ENCODE measurements around the gene ZBTB5.

The ZBTB5 gene

DNA sequence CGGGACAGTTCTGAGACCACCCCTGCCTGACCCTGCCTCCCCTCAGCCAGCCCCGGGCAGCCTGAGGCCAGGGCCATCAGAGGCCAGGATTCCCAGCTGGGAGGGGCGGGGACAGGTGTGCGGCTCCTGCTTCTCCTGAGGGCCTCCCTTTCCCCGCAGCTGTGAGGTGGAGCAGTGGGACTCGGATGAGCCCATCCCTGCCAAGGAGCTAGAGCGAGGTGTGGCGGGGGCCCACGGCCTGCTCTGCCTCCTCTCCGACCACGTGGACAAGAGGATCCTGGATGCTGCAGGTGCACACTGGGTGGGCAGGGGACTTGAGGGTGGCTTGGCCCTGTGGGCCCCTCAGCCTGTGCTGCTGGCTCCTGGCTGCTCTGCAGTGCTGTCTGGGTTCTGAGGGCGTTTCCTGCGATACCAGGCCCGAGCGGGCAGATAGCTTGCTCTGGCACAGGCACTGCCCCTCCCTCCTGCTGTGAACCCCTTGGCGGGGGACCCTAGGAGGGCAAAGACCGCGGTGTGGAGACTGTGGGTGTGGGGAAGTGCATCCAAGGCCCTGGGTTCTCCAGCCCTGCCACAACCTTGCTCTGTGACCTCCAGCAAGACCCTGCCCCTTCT lies 40.5 kb downstream of the ZBTB5 start:
- DNase-seq (ENCODE audit: low read depth), result no peak

DNA sequence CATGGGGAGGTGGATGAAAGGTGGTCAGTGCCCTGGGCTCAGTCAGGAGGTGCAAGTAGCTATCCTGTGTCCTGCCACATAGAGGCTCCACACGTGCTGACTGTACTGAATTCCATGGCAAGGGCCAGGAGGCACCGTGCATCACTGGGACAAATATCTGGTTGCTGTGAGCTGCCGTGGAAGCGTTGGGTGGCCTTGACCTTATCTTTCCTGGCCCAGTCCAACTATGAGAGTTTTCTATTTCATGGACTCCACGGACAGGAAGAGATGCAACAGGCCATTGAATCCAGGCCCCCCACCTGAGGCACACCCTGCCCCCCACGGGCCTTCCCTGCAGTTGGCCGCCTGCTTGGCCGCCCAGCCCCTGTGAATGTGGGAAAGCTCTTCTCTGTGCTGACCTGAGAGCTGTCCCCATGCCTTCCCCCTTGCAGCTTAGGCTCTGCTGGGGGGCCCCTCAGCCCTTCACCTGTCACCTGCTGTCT lies 41.0 kb downstream of the ZBTB5 start:
- no peak for DNase-seq (ENCODE audit: low read depth)

DNA sequence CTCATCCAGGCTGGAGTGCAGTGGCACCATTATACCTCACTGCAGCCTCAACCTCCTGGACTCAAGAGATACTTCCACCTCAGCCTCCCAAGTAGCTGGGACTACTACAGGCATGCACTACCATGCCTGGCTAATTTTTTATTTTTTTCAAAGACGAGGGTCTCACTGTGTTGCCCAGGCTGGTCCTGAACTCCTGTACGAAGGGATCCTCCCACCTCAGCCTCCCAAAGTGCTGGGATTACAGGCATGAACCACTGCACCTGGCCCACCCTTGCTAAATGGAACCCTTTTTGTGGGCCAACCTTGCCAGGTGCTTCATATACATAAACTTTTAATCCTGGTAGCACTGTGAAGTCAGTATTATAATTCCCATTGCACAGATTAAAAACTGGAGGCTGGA lies 41.7 kb downstream of the ZBTB5 start:
- DNase-seq (ENCODE audit: low read depth), result no peak

DNA sequence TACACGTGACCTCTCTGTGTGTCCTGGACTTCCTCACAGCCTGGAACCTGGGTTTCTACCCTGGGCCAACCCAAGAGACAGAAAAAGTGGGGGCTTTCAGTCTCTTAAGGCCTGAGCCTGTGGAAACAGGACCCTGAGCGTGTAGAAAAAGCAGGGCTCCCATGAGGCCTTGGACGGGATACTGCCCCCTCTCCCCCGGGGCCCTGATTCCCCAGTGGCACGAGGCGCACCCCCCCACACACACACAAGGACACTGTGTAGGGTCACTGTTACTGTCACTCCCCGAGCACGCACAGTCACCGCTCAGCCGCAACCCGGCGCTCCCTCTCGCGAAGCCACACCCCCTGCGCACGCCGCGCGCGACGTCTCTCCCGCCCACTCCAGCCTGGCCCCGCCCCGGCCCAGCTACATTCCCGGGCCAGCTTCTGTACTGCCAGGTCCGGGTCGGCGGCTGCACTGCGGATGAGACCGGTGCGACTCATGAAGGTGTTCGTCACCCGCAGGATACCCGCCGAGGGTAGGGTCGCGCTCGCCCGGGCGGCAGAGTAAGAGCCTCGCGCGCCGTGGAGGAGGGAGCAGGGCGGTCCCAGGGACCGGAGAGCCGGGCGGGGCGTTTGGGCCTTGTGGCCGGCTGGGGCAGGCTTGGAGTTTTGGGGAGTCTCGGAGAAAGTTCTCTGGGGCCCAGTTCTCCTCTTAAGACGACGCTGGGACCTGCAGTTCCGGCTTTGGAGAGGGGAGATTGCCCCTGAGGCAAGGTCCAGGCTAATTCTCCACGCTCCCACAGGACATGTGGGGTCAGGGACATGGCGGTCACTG lies 42.8 kb downstream of the ZBTB5 start, which contains the start of gene GRHPR:
GRHPR (plus strand) TSS at position 408 of the 816 bp plus-strand sequence; CDS start at position 463, 55 bp downstream.
- peak; percentile 77 for DNase-seq (ENCODE audit: low read depth)

DNA sequence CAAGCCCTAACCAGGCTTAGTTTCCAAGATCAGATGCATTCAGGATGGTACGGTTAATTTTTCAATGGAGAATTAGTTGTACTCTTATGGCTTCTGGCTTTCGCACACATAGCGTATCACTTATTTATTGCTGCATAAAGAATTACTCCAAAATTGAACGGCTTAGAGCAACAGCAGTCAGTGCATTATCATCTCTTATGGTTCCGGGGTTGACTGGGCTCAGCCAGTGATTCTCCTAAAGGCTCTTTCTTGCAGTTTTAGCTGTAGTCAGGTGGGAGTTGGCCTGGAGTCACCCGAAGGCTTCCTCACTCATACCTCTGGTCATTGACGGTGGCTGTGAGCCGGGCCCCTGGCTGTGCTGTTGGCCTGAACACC lies 43.3 kb downstream of the ZBTB5 start:
- DNase-seq (ENCODE audit: low read depth), result no peak

DNA sequence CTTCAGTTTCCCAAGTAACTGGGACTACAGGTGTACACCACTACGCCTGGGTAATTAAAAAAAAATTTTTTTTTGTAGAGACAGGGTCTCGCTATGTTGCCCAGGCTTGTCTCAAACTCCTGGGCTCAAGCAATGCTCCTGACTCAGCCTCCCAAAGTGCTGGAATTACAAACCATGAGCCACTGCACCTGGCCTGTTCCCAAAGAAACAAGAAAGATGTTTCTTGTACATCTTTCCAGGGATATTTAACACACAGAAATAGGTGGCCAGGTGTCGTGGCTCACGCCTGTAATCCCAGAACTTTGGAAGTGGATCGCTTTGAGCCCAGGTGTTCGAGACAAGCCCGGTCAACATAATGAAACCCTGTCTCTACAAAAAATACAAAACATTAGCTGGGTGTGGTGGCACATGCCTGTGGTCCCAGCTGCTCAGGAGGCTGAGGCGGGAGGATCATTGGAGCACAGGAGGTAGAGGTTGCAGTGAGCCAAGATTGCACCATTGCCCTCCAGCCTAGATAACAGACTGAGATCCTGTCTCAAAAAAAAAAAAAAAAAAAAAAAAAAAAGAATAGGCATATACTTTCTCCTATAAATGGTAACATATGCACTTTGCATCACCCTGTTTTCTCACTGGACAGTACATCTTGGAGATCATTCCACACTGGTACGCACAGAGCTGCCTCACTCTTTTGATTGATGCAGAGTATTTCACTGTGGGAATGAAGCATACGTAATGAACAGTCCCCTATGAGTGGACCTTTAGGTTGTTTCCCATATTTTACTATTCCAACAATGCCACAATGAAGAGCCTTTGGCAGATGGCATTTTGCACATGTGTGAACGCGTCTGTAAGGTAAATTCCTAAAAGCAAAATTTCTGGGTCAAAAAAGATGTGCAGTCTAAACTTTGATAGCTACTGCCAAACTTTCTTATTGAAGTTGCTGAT lies 44.7 kb downstream of the ZBTB5 start:
- no peak for DNase-seq (ENCODE audit: low read depth)

DNA sequence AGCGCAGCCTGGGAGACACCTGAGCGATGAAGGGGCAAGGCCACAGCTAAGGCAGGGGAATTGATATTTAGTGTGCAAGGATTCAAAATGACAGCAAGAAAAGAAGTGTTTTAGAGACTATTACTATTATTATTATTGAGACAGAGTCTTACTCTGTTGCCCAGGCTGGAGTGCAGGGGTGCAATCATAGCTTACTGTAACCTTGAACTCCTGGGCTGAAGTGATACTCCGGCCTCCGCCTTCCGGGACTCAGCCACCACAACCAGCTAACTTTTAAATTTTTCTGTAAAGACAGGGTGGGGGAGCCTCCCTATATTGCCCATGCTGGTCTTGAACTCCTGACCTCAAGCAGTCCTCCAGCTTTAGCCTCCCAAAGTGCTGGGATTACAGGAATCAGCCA lies 46.0 kb downstream of the ZBTB5 start:
- no peak for DNase-seq (ENCODE audit: low read depth)

DNA sequence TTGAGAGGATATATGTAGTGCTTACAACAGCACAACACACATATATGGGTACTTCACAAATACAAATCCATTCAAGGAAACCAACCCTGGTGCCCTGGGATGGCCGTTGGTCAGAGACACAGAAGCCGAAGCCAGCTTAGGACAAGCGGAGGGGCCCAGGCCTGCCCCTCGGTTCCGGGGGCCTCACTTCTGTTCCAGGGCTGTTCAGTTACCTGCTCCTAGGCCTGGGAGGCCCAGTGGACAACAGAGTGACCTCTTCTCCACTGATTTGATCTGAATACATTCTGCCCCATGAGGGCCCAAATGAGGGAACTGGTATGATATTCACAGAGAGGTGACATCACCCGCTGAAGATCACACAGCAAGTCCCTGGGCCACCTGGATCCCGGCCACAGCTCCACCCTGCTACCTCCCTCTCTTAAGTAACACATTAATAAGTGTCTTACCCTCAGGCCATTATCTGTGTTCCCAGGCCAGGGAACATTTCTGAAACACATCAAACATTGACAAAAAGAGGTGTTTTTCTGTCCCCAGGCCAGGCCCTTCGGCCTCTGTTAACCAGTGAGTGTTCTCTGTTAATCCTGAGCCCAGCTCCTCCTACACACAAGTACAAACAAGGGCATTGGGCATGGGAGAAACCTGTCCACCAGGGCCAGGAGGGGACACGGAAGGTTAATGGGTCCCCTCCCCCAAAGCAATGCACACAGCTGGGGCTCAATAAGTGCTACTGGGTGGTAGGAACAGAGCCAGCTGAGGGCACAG lies 47.2 kb downstream of the ZBTB5 start:
- no peak for DNase-seq (ENCODE audit: low read depth)

DNA sequence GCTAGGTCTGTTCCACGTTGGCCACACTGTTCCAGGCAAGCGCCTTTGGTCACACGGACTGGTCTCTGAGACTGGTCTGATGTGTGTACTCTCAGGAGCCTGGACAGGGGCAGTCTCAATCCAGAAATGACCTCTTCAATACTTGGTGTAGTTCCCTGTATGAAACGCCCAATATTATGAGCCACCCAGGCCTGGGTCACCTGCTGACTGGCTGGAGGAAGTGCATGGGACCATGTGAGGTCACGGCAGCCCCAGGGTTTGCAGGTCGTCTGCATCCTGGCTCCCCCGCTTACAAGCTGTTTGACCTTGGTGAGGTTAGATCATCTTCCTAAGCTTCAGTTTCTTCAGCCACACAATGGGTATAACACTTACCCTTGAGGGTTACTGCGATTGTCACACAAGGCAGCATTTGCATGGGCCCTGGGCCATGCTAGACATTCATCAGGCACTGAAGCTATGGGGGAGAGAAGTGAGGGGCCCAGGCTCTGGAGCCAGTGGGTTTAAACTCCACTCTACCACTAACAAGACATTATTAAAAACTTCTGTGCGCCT lies 47.9 kb downstream of the ZBTB5 start:
- DNase-seq (ENCODE audit: low read depth), result no peak

DNA sequence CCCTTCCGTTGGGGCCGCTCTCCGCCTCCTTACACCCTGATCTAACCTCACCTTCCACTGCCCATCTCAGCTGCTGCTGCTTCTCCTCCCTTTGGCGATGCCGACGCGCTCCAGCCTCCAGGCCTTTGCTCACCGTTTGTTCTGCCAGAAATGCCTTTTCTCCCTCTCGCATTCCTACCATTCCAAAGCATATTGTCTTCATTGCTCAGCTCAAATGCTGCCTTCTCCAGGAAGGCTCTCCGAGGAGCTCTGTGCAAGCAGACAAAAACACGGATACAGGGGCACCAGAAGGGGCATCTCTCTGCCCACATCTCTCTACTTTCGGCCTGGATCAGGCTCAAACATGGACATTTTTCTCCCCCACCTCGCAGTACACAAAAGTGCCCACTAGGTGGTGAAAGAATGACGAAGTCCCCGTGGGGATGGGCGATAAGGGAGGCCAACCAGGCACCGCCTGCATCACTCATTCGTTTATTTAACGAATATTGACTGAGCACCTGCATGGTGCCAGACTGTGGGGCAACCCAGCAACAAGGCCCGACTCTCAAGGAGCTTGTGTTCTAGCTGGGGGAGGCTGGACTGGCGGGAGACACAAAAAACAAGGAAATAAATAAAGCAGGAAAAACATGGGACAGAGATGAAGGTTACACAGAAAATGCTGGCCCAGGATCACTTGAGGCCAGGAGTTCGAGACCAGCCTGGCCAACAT lies 50.1 kb downstream of the ZBTB5 start:
- DNase-seq (ENCODE audit: low read depth), result peak; percentile 71

DNA sequence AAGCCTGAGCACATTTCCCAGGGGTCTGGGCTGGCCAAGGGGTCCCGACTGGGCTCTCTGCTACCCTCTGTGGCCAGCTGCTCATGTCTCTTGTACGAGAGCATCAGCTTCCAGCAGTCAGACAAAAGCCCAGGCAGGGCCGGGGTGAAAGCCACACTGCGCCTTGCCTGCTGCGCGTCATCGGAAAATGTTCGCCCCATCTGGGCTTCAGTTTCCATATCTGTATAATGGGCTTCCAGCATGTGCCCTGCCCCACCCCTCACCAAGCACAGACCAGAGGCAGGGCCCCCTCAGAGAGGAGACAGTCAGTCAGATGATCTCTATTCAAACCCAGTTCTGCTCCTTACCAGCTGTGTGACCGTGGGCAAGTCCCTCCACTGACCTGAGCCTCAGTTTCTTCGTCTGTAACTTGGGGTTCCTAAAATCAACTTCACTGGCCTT lies 50.7 kb downstream of the ZBTB5 start:
- no peak for DNase-seq (ENCODE audit: low read depth)

DNA sequence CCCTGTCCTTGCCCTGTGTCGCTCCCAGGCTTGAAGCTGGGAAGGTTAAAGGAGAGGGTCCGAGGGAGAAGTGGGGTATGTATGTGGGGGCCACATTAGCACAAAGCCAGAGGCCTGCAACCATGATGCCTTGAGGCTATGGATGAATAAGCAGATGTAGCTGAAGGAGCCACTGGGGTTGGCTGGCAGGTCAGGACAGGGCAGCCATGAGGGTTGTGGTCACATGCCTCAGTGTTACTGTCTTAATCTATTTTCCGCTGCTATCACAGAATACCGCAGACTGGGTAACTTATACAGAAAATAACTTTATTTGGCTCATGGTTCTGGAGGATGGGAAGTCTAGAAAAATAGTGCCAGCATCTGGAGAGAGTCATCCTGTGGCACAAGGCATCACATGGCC lies 51.9 kb downstream of the ZBTB5 start:
- DNase-seq (ENCODE audit: low read depth), result no peak

DNA sequence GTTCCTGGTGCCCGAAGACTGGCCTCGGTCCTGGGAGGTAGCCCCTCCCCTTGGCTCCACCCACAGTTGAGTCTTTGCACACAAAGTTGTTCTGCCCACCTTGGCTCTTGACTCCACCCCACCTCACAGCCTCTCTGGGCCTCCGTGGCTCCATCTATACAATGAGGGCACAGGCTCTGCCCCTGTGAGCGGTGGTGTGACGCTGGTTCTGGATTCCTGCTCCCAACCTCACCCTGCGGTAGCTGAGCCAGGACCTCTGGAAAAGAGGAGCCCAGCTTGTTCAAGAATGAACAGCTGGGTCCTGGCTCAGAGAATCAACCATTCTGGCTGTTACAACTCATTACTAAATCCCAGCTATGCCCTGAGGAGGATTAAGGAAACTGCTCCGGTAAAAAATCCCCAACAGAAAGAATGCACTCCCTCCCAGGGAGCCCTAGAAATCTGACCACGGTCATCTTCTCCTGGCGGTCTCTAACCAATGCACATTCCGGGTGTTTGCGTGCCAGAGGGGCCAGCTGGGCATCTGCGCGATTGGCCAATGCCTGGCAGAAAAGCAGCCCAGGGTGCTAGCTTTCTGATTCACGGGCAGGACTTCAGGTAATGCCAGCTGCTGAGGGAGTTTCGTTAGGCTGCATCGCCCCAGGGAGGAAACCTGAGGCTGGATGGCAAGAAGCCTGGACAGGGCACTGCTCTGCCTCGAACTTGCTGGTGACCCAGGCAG lies 52.7 kb downstream of the ZBTB5 start:
- DNase-seq (ENCODE audit: low read depth), result no peak

DNA sequence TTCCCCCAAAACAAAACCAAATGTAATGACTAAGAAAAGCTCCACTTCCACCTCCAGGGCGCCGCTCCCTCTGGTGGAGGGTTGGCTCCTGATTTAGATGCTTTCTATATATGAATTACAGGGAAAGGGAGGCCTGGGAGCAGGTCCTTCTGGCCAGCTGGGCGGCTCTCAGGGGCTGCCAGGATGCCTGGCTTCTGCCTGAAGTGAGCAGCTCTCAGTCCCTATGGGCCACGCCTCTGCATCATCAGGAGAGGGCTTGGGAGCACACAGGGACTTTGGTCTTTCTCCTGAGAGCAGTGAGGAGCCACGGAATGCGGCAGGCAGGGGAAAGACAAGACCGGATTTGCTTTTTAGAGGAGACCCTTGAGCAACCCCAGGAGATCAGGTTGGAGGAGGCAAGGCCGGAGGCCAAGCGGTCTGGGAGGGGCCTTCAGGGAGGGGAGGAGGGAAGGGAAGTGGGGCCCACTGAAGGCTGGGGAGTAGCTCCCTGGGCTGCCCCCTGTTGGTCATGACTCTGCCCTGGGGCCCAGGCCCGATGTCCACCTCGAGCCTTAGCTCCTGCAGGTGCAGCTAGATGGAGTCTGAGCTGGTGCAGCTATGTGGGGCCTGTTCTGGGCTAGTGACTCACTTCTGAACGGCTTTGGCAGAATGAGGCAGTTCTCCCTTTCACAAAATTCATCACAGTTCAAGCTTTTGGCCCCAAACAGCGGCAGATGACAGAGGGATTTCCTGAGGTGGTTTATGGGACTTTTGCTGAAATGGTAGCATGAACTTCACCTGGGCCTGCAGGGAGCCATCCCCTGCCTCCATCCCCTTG lies 54.1 kb downstream of the ZBTB5 start:
- DNase-seq (ENCODE audit: low read depth), result no peak

DNA sequence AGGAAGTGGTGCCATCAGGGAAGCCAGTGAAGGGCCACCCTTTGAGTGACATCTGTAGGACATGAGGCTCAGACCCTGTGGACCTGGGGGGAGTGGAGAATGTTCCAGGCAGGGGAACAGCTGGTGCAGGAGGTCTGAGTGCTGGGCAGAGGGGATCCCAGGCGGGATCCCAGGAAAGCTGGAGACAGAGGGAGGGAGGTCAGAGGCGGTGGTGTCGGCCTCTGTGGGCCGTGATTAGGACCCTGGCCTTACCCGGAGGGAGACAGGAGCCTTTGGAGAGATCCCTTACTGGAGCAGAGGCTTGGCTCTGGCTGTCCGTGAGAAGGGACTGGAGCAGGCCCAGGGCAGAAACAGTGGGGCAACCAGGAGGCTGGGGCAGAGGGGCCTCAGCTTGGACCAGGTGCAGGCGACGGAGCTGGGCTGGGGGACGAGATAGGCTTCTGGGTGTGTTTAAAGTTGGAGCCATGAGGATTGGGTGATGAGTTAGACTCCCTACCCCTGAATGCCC lies 54.8 kb downstream of the ZBTB5 start:
- DNase-seq (ENCODE audit: low read depth), result no peak

DNA sequence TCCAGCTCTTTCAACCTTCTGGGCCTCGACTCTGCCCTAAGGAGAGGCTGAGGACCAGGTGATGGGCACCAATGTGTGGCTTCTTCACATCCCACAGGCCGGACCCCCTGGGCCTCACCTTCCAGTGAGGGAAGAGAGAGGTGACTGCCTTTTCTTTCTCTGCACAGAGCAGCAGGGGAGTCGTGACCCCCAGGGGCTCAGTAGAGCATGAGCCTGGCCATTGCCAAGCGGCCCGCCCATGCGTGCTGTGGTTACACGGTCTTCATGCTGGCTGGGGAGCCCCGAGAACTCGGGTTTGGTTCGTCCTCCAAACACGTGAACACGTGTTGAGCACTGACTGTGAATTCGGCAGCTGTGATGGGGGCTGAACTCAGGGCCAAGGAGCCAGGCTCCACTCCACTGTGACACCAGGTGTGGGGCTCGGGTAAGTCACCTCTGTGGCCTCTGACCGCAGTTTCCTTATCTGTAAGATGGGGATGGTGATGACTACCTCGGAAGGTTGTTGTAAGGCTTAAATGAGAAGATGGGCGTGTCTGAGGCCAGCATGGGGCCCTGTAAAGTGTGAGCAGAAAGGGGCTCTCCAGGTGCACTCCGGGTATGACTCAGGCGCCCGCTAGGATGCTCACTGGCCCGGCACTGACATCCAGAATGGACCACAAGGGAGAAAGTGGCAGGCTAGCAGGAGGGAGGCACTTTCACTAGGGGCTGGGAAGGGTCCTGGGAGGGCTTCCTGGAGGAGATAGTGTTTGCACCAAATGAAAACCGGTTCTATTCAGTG lies 56.1 kb downstream of the ZBTB5 start:
- peak; percentile 38 for DNase-seq (ENCODE audit: low read depth)

DNA sequence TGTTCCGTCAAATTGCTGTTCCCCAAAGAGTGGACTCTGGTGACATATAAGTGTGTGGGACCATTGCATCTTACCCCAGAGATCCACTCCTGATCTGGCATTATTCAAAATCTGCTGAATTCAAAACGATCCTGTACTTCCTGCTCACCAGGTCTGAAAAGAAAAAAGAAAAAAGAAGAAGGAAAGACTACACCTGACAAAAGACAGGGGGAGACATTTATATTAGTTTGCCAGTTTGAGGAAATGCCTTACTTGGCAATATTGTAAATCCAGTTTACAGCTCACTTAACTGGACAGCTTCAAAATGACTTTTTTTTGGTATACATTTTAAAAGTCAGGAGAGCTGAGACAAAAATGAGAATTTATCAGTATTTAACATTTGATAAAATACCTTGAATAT lies 57.8 kb downstream of the ZBTB5 start:
- no peak for DNase-seq (ENCODE audit: low read depth)
